Peyer's patch (tissue), 4 donors: ENCODE results near the gene LCLAT1.

Source experiments
- CTCF ChIP-seq, 6 experiments: fragments of 450-650 bp in 4 of 6; fragments of 200-600 bp in 2 of 6; sonication (generic) in 1 of 6; IDR thresholded peaks; one replicate each; pipeline ENCODE4 v1.5.1; 2017 to 2019; ENCODE audit warnings: antibody characterized with exemption in 6 of 6, mild to moderate bottlenecking in 3 of 6, moderate library complexity in 1 of 6
- POLR2A ChIP-seq, 2 donors: fragments of 450-650 bp; IDR thresholded peaks; one replicate each; pipeline ENCODE4 v1.5.1; 2017; ENCODE audit warnings: antibody characterized with exemption in 2 of 2, mild to moderate bottlenecking in 2 of 2, moderate library complexity in 2 of 2

GRCh38 chr2:30453498-30453897, 6.5 kb downstream of the LCLAT1 start:
- no peak for TF ChIP-seq CTCF (IDR thresholded peaks at IDR 0.05)
- TF ChIP-seq POLR2A (IDR thresholded peaks at IDR 0.05): no peak
